GM21423 (cell line): ENCODE data around the gene SND1.

Experiments used
- ATAC-seq: cut with Tn5 transposase; IDR thresholded peaks from one replicate; pipeline ENCODE4 v1.9.1; 2021; ENCODE audit warnings: mild to moderate bottlenecking, moderate library complexity; ENCODE audit not compliant: unreplicated experiment

Gene SND1

GRCh38 chr7:128076796-128077271, 424.8 kb downstream of the SND1 start:
- no peak for ATAC-seq

- no peak for ATAC-seq
Observed at GRCh38 chr7:128078309-128078708, 426.3 kb downstream of the SND1 start.

- no peak for ATAC-seq
Observed at GRCh38 chr7:128080169-128080568, 428.2 kb downstream of the SND1 start.

- no peak for ATAC-seq
Observed at GRCh38 chr7:128081351-128081750, 429.4 kb downstream of the SND1 start.

GRCh38 chr7:128081808-128082207, 429.8 kb downstream of the SND1 start:
- no peak for ATAC-seq

- ATAC-seq = no peak
Observed at GRCh38 chr7:128082431-128082830, 430.4 kb downstream of the SND1 start.

- ATAC-seq = no peak
Observed at GRCh38 chr7:128084896-128085608, 433.1 kb downstream of the SND1 start.

- ATAC-seq = no peak
Observed at GRCh38 chr7:128090492-128090891, 438.5 kb downstream of the SND1 start.

- no peak for ATAC-seq
Observed at GRCh38 chr7:128091106-128091505, 439.1 kb downstream of the SND1 start.

- no peak for ATAC-seq
Observed at GRCh38 chr7:128092221-128092620, 440.2 kb downstream of the SND1 start.

- ATAC-seq = no peak
Observed at GRCh38 chr7:128093614-128094570, 441.9 kb downstream of the SND1 start.

- ATAC-seq = no peak
Observed at GRCh38 chr7:128094686-128095085, 442.7 kb downstream of the SND1 start.

GRCh38 chr7:128097211-128097731, 445.3 kb downstream of the SND1 start:
- no peak for ATAC-seq

GRCh38 chr7:128098629-128099028, 446.6 kb downstream of the SND1 start:
- no peak for ATAC-seq

GRCh38 chr7:128099204-128099671, 447.2 kb downstream of the SND1 start:
- no peak for ATAC-seq

GRCh38 chr7:128100225-128100948, 448.4 kb downstream of the SND1 start:
- no peak for ATAC-seq

- ATAC-seq = no peak
Observed at GRCh38 chr7:128100949-128101713, 449.1 kb downstream of the SND1 start.

GRCh38 chr7:128102490-128103291, 450.7 kb downstream of the SND1 start:
- no peak for ATAC-seq

- ATAC-seq = peak; percentile 37
Observed at GRCh38 chr7:128103498-128104107, 451.6 kb downstream of the SND1 start.
